DOHH2 (cell line): ENCODE data around the gene NOL4L.
"Not testable (repeated sequence)": the region's sequence is repeated elsewhere in the genome, so short reads cannot be mapped to it uniquely, and the experiment has no call there.

Source experiments
- H3F3A ChIP-seq: fragments of 200-600 bp; sonication (generic), shearing (Covaris generic); 2 replicates; pipeline ENCODE4 v1.6.0; 2016; ENCODE audit warnings: antibody characterized with exemption, mild to moderate bottlenecking; ENCODE audit not compliant: control insufficient read depth, insufficient read depth
- H3K27ac ChIP-seq: fragments of 200-600 bp; sonication (generic); 2 replicates; pipeline ENCODE4 v1.5.1; 2014; ENCODE audit warnings: low read depth, mild to moderate bottlenecking, low read length, moderate library complexity
- H3K27me3 ChIP-seq: fragments of 200-600 bp; sonication (generic); 2 replicates; pipeline ENCODE4 v1.6.1; 2014; ENCODE audit warnings: mild to moderate bottlenecking, low read length, mixed read lengths; ENCODE audit not compliant: control insufficient read depth
- H3K36me3 ChIP-seq: fragments of 200-600 bp; sonication (generic); 2 replicates; pipeline ENCODE4 v1.6.1; 2014; ENCODE audit warnings: mild to moderate bottlenecking, low read length, moderate library complexity, mixed read lengths; ENCODE audit not compliant: control insufficient read depth
- H3K4me1 ChIP-seq: fragments of 200-600 bp; sonication (generic); 2 replicates; pipeline ENCODE4 v1.6.1; 2014; ENCODE audit warnings: mild to moderate bottlenecking, low read length, mixed read lengths; ENCODE audit not compliant: control insufficient read depth
- H3K4me2 ChIP-seq: fragments of 200-600 bp; sonication (generic); 2 replicates; pipeline ENCODE4 v1.6.0; 2014; ENCODE audit warnings: mild to moderate bottlenecking, low read length, moderate library complexity
- H3K4me3 ChIP-seq: fragments of 200-600 bp; sonication (generic); 2 replicates; pipeline ENCODE4 v1.5.1; 2014; ENCODE audit warnings: mild to moderate bottlenecking, low read length, mixed read lengths
- H3K79me2 ChIP-seq: fragments of 200-600 bp; sonication (generic); 2 replicates; pipeline ENCODE4 v1.6.1; 2014; ENCODE audit warnings: mild to moderate bottlenecking, low read length, mixed read lengths; ENCODE audit not compliant: control insufficient read depth
- H3K9me2 ChIP-seq: fragments of 200-600 bp; sonication (generic); replicated peaks from 2 replicates; pipeline ENCODE4 v1.6.1; 2014; ENCODE audit warnings: mild to moderate bottlenecking, low read length, mixed read lengths; ENCODE audit not compliant: control insufficient read depth
- H3K9me3 ChIP-seq: fragments of 200-600 bp; sonication (generic); 2 replicates; pipeline ENCODE4 v1.6.1; 2014; ENCODE audit warnings: antibody characterized with exemption, low read length, mixed read lengths; ENCODE audit not compliant: control insufficient read depth, insufficient read depth
- H4K20me1 ChIP-seq: fragments of 200-600 bp; sonication (generic); 2 replicates; pipeline ENCODE4 v1.6.0; 2014; ENCODE audit warnings: low read depth, mild to moderate bottlenecking, antibody characterized with exemption, low read length, moderate library complexity; ENCODE audit not compliant: control insufficient read depth, insufficient read depth
- EZH2phosphoT487 ChIP-seq: fragments of 200-600 bp; sonication (generic); IDR thresholded peaks from 2 replicates; pipeline ENCODE4 v1.6.1; 2017; ENCODE audit warnings: borderline replicate concordance, mild to moderate bottlenecking, antibody characterized with exemption, low read length, moderate library complexity, mixed read lengths
- TF ChIP-seq, protein P1 (sequence below): fragments of 200-600 bp; sonication (generic); IDR thresholded peaks from one replicate; pipeline ENCODE4 v1.5.1; 2014; ENCODE audit warnings: antibody characterized with exemption, mild to moderate bottlenecking, low read depth, low read length; ENCODE audit not compliant: poor library complexity, severe bottlenecking

NOL4L gene

DNA sequence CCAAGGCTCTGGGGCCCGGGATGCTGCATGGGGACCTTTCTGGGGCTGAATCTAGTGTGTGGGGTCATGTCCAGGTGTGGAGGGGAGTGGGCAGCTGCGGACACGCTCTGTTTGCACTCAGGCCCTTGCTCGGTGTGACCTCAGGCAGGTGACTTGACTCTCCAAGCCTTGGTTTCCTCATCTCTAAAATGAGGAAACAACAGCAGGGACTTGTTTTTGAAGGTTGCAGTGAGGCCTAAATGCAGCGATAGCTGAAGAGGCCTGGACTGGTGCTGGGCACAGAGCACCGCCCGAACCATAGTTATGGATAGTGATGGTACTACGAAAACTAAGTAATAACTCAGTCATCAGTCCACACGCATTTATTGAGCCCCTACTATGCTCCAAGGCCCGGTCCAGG is 91.8 kb downstream of the NOL4L start:
- H3K4me1 ChIP-seq, result no peaks in the 10 kb centered on the region
- 0 out of 2 replicates have a peak, but pooled peaks cover 2% of the 10 kb centered on the region for H3K27me3 ChIP-seq
- no peaks in the 10 kb centered on the region for H3K36me3 ChIP-seq
- no peaks in the 10 kb centered on the region for H4K20me1 ChIP-seq
- H3K9me2 ChIP-seq, result no peaks in the 10 kb centered on the region
- H3K9me3 ChIP-seq, result no peaks in the 10 kb centered on the region
- no peak for TF ChIP-seq EZH2phosphoT487
- TF ChIP-seq, protein P1, sequence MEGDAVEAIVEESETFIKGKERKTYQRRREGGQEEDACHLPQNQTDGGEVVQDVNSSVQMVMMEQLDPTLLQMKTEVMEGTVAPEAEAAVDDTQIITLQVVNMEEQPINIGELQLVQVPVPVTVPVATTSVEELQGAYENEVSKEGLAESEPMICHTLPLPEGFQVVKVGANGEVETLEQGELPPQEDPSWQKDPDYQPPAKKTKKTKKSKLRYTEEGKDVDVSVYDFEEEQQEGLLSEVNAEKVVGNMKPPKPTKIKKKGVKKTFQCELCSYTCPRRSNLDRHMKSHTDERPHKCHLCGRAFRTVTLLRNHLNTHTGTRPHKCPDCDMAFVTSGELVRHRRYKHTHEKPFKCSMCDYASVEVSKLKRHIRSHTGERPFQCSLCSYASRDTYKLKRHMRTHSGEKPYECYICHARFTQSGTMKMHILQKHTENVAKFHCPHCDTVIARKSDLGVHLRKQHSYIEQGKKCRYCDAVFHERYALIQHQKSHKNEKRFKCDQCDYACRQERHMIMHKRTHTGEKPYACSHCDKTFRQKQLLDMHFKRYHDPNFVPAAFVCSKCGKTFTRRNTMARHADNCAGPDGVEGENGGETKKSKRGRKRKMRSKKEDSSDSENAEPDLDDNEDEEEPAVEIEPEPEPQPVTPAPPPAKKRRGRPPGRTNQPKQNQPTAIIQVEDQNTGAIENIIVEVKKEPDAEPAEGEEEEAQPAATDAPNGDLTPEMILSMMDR, result no peak
- no peaks in the 10 kb centered on the region for H3F3A ChIP-seq
- H3K27ac ChIP-seq, result no peak overlapping the region
- H3K4me3 ChIP-seq, result no peak overlapping the region
- no peak overlapping the region for H3K4me2 ChIP-seq
- no peaks in the 10 kb centered on the region for H3K79me2 ChIP-seq

DNA sequence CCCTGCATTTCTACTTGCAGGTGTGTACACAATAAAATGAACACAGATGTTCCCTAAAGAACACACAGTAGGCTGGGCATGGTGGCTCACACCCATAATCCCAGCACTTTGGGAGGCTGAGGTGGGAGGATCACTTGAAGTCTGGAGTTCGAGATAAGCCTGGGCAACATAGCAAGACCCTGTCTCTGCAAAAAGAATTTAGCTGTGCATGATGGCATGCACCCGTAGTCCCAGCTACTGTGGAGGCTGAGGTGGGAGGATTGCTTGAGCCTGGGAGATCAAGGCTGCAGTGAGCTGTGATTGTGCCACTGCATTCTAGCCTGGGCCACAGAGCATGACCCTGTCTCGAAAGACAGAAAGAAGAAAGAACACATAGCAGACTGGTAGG is 93.4 kb downstream of the NOL4L start:
- not testable (repeated sequence) for H3K27me3 ChIP-seq, H3K9me3 ChIP-seq, H3K27ac ChIP-seq, H3F3A ChIP-seq, H3K79me2 ChIP-seq, H3K9me2 ChIP-seq, H3K4me1 ChIP-seq, H4K20me1 ChIP-seq, H3K4me3 ChIP-seq, H3K4me2 ChIP-seq, H3K36me3 ChIP-seq

DNA sequence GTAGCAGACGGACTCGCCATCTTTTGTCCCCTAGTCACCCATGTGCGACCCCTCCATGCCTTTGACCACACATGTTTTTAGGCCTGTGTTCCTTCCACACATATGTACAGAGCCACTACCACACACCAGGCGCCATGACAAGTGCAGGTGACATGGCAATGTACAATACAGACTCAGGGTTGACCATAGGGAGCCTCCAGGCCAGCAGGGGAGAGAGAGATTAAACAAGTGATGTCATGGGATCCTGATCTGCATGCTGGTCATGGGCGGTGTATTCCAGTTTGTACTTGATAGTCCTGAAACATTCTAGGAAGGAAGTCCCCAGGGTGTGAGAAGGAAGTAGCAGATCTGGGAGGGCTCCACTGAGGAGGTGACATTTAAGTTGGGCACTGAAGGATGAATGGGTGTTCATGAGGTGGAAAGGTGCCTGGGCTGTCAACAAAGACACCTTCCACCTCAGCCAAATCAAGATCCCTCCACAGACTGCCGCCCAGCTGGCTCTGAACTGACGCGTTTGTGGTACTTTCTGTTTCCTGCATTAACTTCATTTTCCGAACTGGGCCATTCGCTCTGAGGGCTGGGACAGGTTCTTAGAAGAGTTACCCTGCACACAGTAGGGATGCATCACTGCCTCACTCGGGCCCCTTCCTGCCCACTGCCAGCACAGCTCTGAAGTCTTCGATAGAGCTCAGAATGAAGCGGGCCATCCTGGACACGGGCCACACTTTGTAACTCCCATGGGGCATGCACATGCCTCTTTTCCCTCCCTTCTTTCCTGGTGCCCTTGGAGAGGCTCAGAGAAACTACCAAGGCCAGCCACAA is 94.0 kb downstream of the NOL4L start:
- no peak overlapping the region for H3K27ac ChIP-seq
- H4K20me1 ChIP-seq, result no peaks in the 10 kb centered on the region
- H3K4me3 ChIP-seq, result no peak overlapping the region
- no peaks in the 10 kb centered on the region for H3K9me2 ChIP-seq
- H3K27me3 ChIP-seq, result no peaks in the 10 kb centered on the region
- no peak for TF ChIP-seq EZH2phosphoT487
- TF ChIP-seq, protein P1, result no peak
- H3K9me3 ChIP-seq, result no peaks in the 10 kb centered on the region
- H3K4me2 ChIP-seq, result no peak overlapping the region
- H3F3A ChIP-seq, result no peaks in the 10 kb centered on the region
- no peaks in the 10 kb centered on the region for H3K36me3 ChIP-seq
- H3K79me2 ChIP-seq, result no peaks in the 10 kb centered on the region
- no peaks in the 10 kb centered on the region for H3K4me1 ChIP-seq

DNA sequence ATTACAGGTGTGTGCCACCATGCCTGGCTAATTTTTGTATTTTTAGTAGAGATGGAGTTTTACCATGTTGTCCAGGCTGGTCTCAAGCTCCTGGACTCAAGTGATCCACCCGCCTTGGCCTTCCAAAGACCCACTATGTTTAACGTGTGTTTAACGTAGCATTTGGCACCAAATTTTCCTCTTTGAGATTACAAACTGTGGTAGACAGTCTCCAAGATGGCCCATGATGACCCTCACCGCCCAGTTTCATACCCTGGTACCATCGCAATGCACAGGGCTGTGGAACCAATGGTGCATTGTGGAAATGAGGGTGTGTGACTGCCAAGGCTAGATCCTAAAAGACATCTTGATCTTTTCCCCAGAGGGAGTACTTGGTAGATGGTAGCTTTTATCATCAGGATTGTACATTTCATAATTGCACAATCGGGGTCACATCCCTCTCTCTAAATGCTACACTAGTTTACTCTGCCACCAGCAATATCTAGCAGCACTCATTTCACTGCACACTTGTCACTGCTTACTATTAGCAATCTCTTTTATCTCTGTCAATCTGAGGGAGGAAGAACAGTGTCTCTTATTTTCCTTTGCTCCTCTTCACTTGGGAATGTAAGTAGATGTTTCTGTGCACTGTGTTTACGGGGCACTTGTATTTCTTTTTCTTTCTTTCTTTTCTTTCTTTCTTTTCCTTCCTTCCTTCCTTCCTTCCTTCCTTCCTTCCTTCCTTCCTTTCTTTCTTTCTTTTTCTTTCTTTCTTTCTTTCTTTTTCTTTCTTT is 96.9 kb downstream of the NOL4L start:
- Histone ChIP-seq H3K36me3 (no peaks in the 10 kb centered on the region), H4K20me1 (no peaks in the 10 kb centered on the region), H3K9me2 (no peaks in the 10 kb centered on the region), H3K4me1 (peaks cover 16% of the 10 kb centered on the region), H3K4me3 (no peak overlapping the region), H3K79me2 (no peaks in the 10 kb centered on the region), H3F3A (peaks cover 3% of the 10 kb centered on the region), H3K27me3 (no peaks in the 10 kb centered on the region), H3K27ac (no peak overlapping the region), H3K9me3 (no peaks in the 10 kb centered on the region), H3K4me2 (no peak overlapping the region)
- TF ChIP-seq, protein P1, result no peak
- no peak for TF ChIP-seq EZH2phosphoT487
